Activated B cell treated with CpG ODN at 0.5 μM for 24 hours (primary cell): ENCODE results near the gene KAZN. TPM values are rescaled to one million over a fixed set of nuclear protein-coding genes. Genes with fewer than 3 reads are reported as not detected.
A peak's percentile ranks its signal among the peaks of the same experiment; 100 is the strongest.

Experiments used
- ATAC-seq: fragments of 200-7000 bp; cut with Tn5 transposase; one replicate; pipeline ENCODE4 v1.10.0; 2021; ENCODE audit warnings: low read depth, mild to moderate bottlenecking, moderate library complexity
- CTCF ChIA-PET: fragments of 350-600 bp; sonication (Branson Sonifier 250); formaldehyde crosslinking; loops from one replicate; lab custom pipeline; 2021; ENCODE audit warnings: antibody characterized with exemption; lab: Charles Lee
- POLR2A ChIA-PET: fragments of 350-600 bp; sonication (Branson Sonifier 250); formaldehyde crosslinking; loops from one replicate; lab custom pipeline; 2021; ENCODE audit warnings: antibody characterized with exemption; lab: Charles Lee
- DNase-seq: peaks from one replicate; pipeline ENCODE4 v3.0.0; 2022
- H3K27ac Mint-ChIP-seq: one replicate; pipeline ENCODE4 v1.8.0; 2020; ENCODE audit warnings: mixed read lengths
- H3K27me3 Mint-ChIP-seq: one replicate; pipeline ENCODE4 v1.8.0; 2021; ENCODE audit warnings: mixed read lengths
- H3K36me3 Mint-ChIP-seq: one replicate; pipeline ENCODE4 v1.8.0; 2021; ENCODE audit warnings: low read depth, mixed read lengths
- H3K4me1 Mint-ChIP-seq: one replicate; pipeline ENCODE4 v1.8.0; 2021; ENCODE audit warnings: mixed read lengths
- H3K4me3 Mint-ChIP-seq: one replicate; pipeline ENCODE4 v1.8.0; 2020; ENCODE audit warnings: mild to moderate bottlenecking, mixed read lengths
- H3K9me3 Mint-ChIP-seq: one replicate; pipeline ENCODE4 v1.8.0; 2020; ENCODE audit warnings: mixed read lengths
- intact Hi-C: fragments of 100-400 bp; cut with micrococcal nuclease; formaldehyde crosslinking; loops from one replicate; pipeline ENCODE4 v1.15.1; 2024
- total RNA-seq: library from RNA; stranded (reverse); gene quantifications from 2 replicates; pipeline ENCODE4 v1.2.3, GENCODE V29; 2022
- TF ChIP-seq, protein P1 (sequence below): fragments of 200-600 bp; IDR thresholded peaks from one replicate; pipeline ENCODE4 v1.8.0; 2022; ENCODE audit warnings: antibody characterized with exemption, mild to moderate bottlenecking

Gene KAZN
- total RNA-seq, 1 donor from 2014 or later, result 0.73 TPM

DNA sequence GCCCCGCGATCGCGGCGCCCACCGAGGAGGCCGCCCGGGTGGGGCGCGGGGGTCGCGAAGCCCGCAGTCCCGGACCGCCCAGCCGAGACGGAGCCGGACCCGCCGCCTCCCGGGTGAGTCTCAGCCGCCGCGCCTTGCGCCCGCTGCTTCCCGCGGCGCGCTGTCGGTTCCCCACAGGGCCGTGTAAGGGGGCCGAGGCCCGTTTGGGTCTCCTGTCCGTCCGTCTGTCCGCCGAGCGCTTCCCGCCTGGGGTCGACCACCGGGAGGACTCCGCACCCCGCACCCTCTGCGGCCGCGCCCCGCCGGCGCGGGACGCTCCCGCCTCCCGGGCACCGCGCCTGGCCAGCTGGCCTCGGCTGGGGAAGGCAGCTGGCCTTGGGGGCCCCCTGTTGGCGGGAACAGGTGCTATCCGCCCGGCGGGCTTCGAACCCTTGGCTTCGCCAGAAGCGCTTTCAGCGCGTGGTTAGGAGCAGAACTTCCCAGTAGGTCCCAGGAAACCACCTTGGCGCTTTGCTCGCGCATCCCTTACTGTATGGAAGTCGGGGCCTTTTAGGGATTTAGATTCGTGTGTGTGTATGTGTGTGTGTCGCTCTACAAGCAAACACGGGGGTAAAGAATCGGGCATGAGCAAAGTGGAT is 555.5 kb downstream of the KAZN start:
- Mint-ChIP-seq H3K9me3 (no peaks in the 10 kb centered on the region), H3K4me3 (peak overlapping the region; percentile 44), H3K36me3 (no peaks in the 10 kb centered on the region), H3K4me1 (peaks cover 23% of the 10 kb centered on the region), H3K27me3 (peaks cover 34% of the 10 kb centered on the region), H3K27ac (no peak overlapping the region)
- TF ChIP-seq, protein P1, sequence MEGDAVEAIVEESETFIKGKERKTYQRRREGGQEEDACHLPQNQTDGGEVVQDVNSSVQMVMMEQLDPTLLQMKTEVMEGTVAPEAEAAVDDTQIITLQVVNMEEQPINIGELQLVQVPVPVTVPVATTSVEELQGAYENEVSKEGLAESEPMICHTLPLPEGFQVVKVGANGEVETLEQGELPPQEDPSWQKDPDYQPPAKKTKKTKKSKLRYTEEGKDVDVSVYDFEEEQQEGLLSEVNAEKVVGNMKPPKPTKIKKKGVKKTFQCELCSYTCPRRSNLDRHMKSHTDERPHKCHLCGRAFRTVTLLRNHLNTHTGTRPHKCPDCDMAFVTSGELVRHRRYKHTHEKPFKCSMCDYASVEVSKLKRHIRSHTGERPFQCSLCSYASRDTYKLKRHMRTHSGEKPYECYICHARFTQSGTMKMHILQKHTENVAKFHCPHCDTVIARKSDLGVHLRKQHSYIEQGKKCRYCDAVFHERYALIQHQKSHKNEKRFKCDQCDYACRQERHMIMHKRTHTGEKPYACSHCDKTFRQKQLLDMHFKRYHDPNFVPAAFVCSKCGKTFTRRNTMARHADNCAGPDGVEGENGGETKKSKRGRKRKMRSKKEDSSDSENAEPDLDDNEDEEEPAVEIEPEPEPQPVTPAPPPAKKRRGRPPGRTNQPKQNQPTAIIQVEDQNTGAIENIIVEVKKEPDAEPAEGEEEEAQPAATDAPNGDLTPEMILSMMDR, result no peak
- POLR2A ChIA-PET, result no interaction called here
- DNase-seq, result peak; percentile 30
- no peak for ATAC-seq
- CTCF ChIA-PET, result interaction anchor here (0.6 kb wide), 1 partner anchor 26 kb away, joined by 3 read pairs; no protein-coding TSS in a partner anchor
- intact Hi-C loops, result no loop called here

DNA sequence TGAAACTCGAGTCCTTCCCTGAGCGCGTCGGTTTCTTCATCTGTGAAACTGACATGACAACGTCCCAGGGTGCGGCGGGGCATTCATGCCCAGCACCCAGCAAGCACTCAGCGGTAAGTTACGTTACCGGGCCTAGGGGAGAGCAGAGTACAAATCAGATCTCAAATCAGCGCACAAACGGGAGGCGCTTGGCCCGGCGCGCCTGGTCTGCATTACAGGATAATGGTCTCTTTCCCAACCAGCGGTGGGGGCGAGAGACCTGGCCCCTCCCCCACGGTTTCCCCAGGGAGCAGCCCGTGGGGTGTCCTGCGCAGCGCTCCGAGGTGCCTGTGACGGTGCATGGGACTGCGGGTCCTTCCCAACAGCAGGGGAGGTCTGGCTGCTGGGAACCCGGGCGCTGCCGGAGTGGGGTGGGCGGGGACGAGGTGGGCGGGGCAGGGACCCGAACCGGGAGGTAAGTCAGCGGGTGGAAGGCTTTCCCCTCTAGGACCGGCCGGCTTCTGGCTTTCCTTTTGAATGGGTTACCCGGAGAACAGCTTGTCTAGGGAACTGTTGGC is 556.1 kb downstream of the KAZN start:
- H3K4me1 Mint-ChIP-seq, result peaks cover 23% of the 10 kb centered on the region
- TF ChIP-seq, protein P1, result no peak
- peaks cover 34% of the 10 kb centered on the region for H3K27me3 Mint-ChIP-seq
- ATAC-seq (no peak), DNase-seq (no peak)
- intact Hi-C loops, result no loop called here
- CTCF ChIA-PET, result interaction anchor here (0.6 kb wide), 1 partner anchor 26 kb away, joined by 3 read pairs; no protein-coding TSS in a partner anchor
- peak overlapping the region; percentile 44 for H3K4me3 Mint-ChIP-seq
- no peaks in the 10 kb centered on the region for H3K36me3 Mint-ChIP-seq
- H3K27ac Mint-ChIP-seq, result no peak overlapping the region
- no peaks in the 10 kb centered on the region for H3K9me3 Mint-ChIP-seq
- POLR2A ChIA-PET, result no interaction called here

DNA sequence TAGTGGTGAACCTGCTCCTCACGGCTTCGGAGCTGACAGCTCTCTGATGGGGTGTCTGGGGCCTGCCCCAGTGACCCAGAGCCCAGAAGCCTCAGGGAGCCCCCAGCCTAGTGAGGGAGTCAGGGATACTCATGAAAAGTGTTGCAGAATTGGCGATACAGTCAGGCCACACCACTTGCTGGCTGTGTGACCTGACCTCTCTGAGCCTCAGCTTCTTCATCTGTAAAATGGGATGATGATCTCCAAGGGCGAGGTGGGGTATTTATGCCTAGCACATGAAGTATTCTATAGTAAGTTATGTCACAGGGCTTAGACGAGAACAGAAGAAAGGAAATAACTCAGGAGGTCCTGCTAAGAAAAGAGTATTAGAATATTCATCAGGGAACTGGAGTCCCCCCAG is 556.7 kb downstream of the KAZN start:
- H3K36me3 Mint-ChIP-seq, result no peaks in the 10 kb centered on the region
- peaks cover 23% of the 10 kb centered on the region for H3K4me1 Mint-ChIP-seq
- H3K9me3 Mint-ChIP-seq, result no peaks in the 10 kb centered on the region
- POLR2A ChIA-PET, result no interaction called here
- intact Hi-C loops, result no loop called here
- H3K4me3 Mint-ChIP-seq, result no peak overlapping the region
- peak overlapping the region; percentile 50 for H3K27ac Mint-ChIP-seq
- CTCF ChIA-PET, result no interaction called here
- TF ChIP-seq, protein P1, result no peak
- ATAC-seq (no peak), DNase-seq (no peak)
- H3K27me3 Mint-ChIP-seq, result peaks cover 34% of the 10 kb centered on the region

DNA sequence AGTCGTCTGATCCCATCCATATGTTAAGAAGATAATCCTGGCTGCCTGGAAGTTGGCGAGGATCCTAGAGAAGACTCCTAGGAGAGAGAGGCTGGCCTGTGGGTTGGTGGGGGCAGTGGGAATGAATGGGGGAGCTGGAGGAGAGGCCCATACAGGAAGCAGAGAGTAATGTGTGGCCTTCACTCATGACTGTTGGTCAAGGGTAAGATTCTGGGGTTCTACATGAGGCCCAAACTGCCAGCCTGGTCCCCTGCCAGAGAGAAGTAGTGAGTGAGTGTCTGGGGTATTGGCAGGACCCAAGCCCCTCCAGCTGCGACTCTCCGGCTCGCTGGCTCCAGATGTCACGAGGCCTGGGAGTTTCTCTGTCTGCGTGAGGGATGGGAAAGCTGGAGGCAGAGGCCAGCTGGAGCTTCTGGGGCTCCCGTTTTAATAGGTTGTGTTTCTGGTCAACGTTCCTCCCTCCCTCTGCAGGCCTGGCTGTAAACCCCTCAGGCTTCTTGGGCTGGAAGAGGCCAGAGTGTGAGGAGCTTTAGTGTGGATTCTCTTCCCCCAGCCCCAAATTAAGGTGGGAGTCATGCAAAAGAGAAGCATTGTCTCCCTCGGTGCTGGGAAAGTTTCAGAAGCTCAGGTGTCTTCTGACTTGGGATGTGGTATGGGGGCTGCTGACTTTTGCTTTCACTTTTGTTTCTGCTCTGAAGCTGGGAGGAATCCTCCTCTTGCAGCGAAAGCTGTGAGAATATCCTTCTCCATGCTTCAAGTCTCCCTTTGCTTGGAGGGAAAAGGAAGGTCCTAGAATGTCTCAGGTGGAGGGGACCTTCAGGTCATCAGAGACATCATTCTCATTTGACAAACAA is 557.6 kb downstream of the KAZN start:
- no peaks in the 10 kb centered on the region for H3K36me3 Mint-ChIP-seq
- no peak overlapping the region for H3K27ac Mint-ChIP-seq
- intact Hi-C loops, result no loop called here
- CTCF ChIA-PET, result no interaction called here
- DNase-seq (no peak), ATAC-seq (no peak)
- POLR2A ChIA-PET, result no interaction called here
- TF ChIP-seq, protein P1, result no peak
- no peaks in the 10 kb centered on the region for H3K9me3 Mint-ChIP-seq
- peak overlapping the region; percentile 32 for H3K4me3 Mint-ChIP-seq
- H3K4me1 Mint-ChIP-seq, result peaks cover 23% of the 10 kb centered on the region
- H3K27me3 Mint-ChIP-seq, result peaks cover 27% of the 10 kb centered on the region
